Raji (cell line): Measurements from ENCODE around the gene WNT10A.

Source experiments
- POLR2A ChIP-seq: IDR thresholded peaks from 2 replicates; pipeline ENCODE4 v1.6.1; 2011; ENCODE audit warnings: low read depth, low read length, control low read depth; ENCODE audit not compliant: insufficient read depth

Gene WNT10A

DNA sequence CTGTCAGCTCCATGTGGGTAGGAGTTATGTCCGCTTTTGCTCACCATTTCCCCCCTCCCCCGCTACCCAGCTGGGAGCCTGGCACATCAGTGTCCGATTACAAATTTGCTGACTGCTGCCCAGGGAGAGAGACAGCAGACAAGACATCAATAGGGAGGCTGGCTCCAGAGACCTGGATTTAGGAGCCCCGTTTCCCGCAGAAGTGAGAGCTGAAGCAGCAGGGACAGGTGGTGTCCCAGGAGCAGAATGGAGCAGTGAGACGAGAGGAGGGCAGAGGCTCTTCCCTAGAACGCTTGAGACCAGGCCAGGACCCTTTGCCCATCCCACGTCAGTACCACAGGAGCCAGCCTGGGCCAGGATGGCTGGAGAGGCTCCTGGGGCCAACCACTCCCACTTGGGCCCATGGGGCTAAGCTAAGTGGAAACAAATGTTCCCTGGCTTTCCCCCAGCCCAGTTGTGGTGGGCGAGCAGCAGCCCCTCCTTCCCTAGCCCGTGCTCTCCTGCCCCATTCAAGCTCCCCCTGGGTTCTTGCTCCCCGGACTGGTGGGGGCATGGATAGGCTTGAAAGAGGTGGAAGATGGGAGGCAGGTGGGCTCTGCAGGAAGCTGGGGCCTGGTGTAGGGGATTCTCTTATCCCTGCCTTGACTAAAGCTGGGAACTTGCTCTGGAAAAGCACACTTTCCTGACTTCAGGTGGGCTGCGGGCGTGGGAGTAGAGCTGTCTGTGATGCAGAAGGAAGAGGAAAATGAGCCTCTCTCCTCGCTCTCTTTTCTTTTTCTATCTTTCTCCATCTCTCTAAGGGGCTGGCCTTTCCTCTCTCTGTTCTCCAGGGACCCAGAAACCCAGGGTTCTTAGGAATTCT is 25.1 kb upstream of the WNT10A start:
- no peak for TF ChIP-seq POLR2A

- TF ChIP-seq POLR2A: no peak
Observed at GRCh38 chr2:218856167-218856895, 24.3 kb upstream of the WNT10A start.

DNA sequence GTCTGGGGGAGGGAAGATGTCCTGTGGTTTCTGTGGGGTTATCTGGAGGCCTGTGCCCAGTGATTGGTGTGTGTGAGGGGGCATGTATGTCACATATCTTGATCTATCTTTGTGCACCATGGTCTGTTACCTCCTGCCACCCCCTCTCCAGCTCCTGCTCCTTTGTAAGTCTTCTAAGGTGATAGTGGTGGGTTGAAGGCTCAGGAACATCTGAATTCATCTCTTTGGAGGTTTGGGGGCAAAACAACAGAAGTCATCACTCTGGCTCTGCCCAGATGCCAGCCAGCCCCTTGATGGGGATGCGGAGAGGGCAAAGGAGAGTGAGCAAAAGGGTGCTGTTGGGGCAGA is 23.8 kb upstream of the WNT10A start:
- no peak for TF ChIP-seq POLR2A

- TF ChIP-seq POLR2A: no peak
Observed at GRCh38 chr2:218857371-218858137, 23.1 kb upstream of the WNT10A start.

DNA sequence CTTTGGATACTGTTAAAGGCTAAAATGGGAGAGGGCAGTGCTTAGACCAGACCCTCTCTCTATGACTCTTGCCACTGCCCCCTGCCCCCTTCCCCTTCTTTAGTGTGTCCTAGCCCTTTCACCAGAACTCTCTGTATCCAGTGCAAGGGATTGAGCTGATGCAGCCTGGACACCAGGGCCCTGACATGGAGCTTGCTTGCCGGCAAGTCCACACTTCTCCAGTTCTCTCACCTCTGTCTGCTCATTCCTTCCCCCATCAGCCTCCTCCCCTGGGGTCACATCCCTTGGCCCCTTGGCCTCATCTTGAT is 22.6 kb upstream of the WNT10A start:
- TF ChIP-seq POLR2A: no peak

GRCh38 chr2:218858671-218859555 is 21.7 kb upstream of the WNT10A start:
- TF ChIP-seq POLR2A: no peak

- TF ChIP-seq POLR2A: no peak
Observed at GRCh38 chr2:218859556-218859987, 21.1 kb upstream of the WNT10A start, which contains the start of gene WNT6. Gene WNT6, plus strand, starts transcription at chr2:218859805. Its CDS starts 233 bp downstream, at chr2:218860038.

DNA sequence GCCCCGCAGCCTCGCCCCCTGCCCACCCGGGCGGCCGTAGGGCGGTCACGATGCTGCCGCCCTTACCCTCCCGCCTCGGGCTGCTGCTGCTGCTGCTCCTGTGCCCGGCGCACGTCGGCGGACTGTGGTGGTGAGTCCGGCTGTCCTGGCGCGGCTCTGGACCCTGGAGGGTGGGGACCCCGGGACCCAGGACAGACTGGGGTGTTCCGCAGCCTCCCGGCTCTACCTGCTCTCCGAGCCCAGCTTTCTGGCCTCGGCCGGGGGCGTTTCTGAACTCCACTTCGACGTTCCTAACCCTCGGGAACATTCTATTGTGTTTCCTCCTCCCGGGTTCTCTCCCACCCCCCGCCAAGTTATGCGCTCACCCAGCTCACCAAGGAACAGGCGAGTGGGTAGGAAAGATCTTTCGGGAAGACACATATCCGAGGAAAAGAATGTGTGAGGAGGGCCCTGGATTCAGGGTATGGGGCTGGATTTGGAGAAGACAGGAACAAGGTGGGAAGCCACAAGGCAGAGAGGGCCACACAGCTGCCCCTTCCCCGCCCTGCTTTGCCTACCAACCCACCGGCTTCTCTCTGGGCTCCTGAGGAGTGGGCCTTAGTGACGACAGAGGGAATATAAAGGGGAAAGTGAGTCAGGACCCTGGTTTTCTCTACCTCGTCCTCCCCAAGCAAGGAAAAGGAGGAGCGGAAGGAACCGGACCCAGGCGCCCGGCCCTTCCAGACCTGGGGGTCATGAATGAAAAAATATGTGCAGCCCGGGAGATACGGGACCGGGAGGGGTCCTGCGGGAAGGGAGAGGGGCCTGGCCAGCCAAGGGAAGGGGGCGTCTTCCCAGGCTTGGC is 20.4 kb upstream of the WNT10A start:
- no peak for TF ChIP-seq POLR2A

DNA sequence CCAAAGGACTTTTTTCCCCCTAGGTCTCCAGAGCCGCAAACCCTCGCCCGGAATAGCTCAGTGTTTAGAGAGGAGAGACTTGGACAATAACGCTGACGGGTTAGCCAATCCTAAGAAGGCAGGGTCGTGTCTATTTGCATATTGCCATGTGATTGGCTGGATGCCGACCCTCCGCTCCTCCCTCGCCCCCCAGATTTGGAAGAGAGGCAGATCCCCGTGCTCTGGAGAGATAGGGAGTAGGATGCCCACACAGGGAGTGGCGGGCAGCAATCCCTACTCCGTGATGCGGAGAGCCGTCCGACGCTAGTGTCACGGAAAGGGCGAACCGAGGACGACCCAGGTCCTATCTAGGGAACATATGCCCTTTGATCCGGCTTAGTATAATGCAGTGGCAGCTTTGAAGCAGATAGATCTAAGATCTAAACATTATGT is 19.7 kb upstream of the WNT10A start:
- no peak for TF ChIP-seq POLR2A

GRCh38 chr2:218861645-218862318 is 18.9 kb upstream of the WNT10A start:
- TF ChIP-seq POLR2A: no peak

DNA sequence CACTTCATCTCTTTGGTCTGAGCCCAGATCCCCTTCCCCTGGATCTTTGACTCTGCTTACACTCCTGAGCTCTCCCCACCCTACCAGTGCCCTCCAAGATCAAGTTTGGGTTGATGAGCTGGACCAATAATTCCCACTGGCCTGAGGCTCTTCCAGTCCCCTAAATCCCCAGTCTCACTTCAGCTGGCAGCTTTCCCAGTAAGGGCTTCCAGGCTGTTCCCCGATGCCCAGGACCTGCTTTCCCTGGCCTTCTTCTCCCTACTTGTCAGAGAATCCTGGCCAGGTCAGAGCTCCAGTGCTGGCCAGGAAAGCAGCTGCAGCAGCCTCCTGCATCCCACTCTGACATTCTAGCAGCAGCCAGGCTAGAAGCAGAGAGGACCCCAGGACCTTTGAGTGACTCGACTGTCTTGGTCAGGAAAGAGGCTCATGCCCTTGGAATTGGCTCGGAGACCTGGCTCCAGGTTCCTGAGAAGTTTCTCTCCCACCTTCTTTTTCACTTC is 17.6 kb upstream of the WNT10A start:
- TF ChIP-seq POLR2A: no peak

DNA sequence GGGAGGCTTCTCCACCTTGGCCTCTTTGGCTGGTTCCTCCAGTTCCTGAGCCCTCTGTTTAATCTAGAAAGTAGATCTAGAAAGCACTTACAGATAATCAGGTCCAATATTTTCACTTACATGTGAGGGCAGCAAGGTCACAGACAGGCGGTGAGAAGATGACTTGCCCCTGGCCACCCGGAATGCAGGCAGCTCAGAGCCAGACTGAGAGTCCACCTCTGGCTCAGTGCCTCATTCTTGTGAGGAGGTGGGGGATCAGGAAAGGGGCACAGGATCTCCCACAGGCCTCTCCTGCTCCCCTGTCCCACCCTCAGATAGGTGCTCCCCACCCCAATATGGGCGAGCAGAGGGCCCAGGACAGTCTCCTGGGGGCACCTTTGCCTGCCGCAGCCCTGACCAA is 15.3 kb upstream of the WNT10A start:
- no peak for TF ChIP-seq POLR2A

- TF ChIP-seq POLR2A: no peak
Observed at GRCh38 chr2:218865999-218866398, 14.7 kb upstream of the WNT10A start.
